GM12801 (cell line): ENCODE measurements around the gene SMPDL3A.

Experiments
- CTCF ChIP-seq: IDR thresholded peaks from one replicate; pipeline ENCODE4 v1.5.1; 2011; ENCODE audit warnings: control low read depth; ENCODE audit not compliant: insufficient read length; ENCODE audit errors: extremely low read depth

SMPDL3A gene

GRCh38 chr6:122800906-122801305 is 11.8 kb downstream of the SMPDL3A start:
- no peak for TF ChIP-seq CTCF

- no peak for TF ChIP-seq CTCF
Observed at GRCh38 chr6:122801397-122801796, 12.3 kb downstream of the SMPDL3A start.

- no peak for TF ChIP-seq CTCF
Observed at GRCh38 chr6:122803171-122803661, 14.2 kb downstream of the SMPDL3A start.

- TF ChIP-seq CTCF = no peak
Observed at GRCh38 chr6:122804962-122805485, 16.0 kb downstream of the SMPDL3A start.

- no peak for TF ChIP-seq CTCF
Observed at GRCh38 chr6:122806291-122806690, 17.2 kb downstream of the SMPDL3A start.

- no peak for TF ChIP-seq CTCF
Observed at GRCh38 chr6:122808121-122808885, 19.2 kb downstream of the SMPDL3A start.

- no peak for TF ChIP-seq CTCF
Observed at GRCh38 chr6:122809001-122809400, 19.9 kb downstream of the SMPDL3A start.
